GM13977 (cell line): Measurements from ENCODE around the gene GRAMD1B.

Source experiments
- DNase-seq: peaks from one replicate; pipeline ENCODE4 v3.0.0; 2012; ENCODE audit warnings: low spot score
- CTCF ChIP-seq: IDR thresholded peaks from 2 replicates; pipeline ENCODE4 v1.5.1; 2012; ENCODE audit warnings: mild to moderate bottlenecking, control low read depth; ENCODE audit not compliant: insufficient read depth; ENCODE audit errors: extremely low read depth, missing control alignments
- in situ Hi-C: fragments of 300-500 bp; cut with MboI; formaldehyde crosslinking; loops from one replicate; pipeline ENCODE4 v1.12.0; 2022; ENCODE audit warnings: low sequenced_read_pairs, low pct_unique_long_range_greater_than_20kb, mixed read lengths, inconsistent platforms; ENCODE audit not compliant: unreplicated experiment

The GRAMD1B gene

GRCh38 chr11:123672568-123672967 lies 242.5 kb downstream of the GRAMD1B start:
- in situ Hi-C loops, result no loop called here

GRCh38 chr11:123674297-123674696 lies 244.2 kb downstream of the GRAMD1B start:
- no peak for TF ChIP-seq CTCF
- in situ Hi-C loops, result no loop called here
- no peak for DNase-seq

More at GRCh38 chr11:123672568-123672967, 242.5 kb downstream of the GRAMD1B start:
- no peak for TF ChIP-seq CTCF
- DNase-seq, result no peak
